ENCODE data around the gene MYO1E.

MYO1E gene

GRCh38 chr15:59096429-59096828 lies 276.2 kb downstream of the MYO1E start:
- no peak for DNase-seq (ENCODE audit: low read depth in 2 of 3, low spot score in 2 of 3)

GRCh38 chr15:59094077-59094476 lies 278.6 kb downstream of the MYO1E start:
- no peak for DNase-seq (ENCODE audit: low read depth in 2 of 3, low spot score in 2 of 3)

- no peak for DNase-seq (ENCODE audit: low read depth in 2 of 3, low spot score in 2 of 3)
These were observed 284.9 kb downstream of the MYO1E start for GRCh38 chr15:59087731-59088130.

All from activated CD8-positive, alpha-beta memory T cell treated with anti-CD3 and anti-CD28 coated beads for 48 hours (primary cell).